Tibial artery (tissue), 4 donors: ENCODE results near the gene NAAA.
"Not testable (repeated sequence)": the region's sequence is repeated elsewhere in the genome, so short reads cannot be mapped to it uniquely, and the experiment has no call there.

Experiments
- DNase-seq, 2 donors: peaks; one replicate each; pipeline ENCODE4 v3.0.0-alpha.2; 2019
- H3K27ac ChIP-seq, 2 donors: fragments of 200-600 bp; sonication (generic) in 1 of 2; 1 replicate in 1 of 2; 2 replicates in 1 of 2; pipeline ENCODE4 v1.5.1; 2018 to 2019; ENCODE audit warnings: mild to moderate bottlenecking in 1 of 2
- H3K27me3 ChIP-seq, 2 donors: fragments of 200-600 bp; sonication (generic) in 1 of 2; one replicate each; pipeline versions ENCODE4 v1.5.1 to v1.6.0; 2016 to 2019
- H3K36me3 ChIP-seq, 3 donors: fragments of 200-600 bp; sonication (generic) in 2 of 3; one replicate each; pipeline ENCODE4 v1.5.1; 2016 to 2019; ENCODE audit warnings: mild to moderate bottlenecking in 2 of 3
- H3K4me1 ChIP-seq, 4 donors: fragments of 200-600 bp; sonication (generic) in 2 of 4; 1 replicate in 3 of 4; 2 replicates in 1 of 4; pipeline ENCODE4 v1.5.1; 2016 to 2019
- H3K4me3 ChIP-seq, 2 donors: fragments of 200-600 bp; sonication (generic) in 1 of 2; 1 replicate in 1 of 2; 2 replicates in 1 of 2; pipeline ENCODE4 v1.5.1; 2018 to 2019; ENCODE audit warnings: mild to moderate bottlenecking in 2 of 2
- H3K9me3 ChIP-seq, 3 donors: fragments of 200-600 bp; sonication (generic) in 1 of 3; one replicate each; pipeline ENCODE4 v1.5.1; 2016 to 2019
- intact Hi-C: fragments of 100-400 bp; cut with DNase I; formaldehyde crosslinking; loops from one replicate; pipeline ENCODE4 v1.15.0; 2023; ENCODE audit warnings: low total_unique reads
- TF ChIP-seq, protein P1 (sequence below), 2 experiments: fragments of 200-600 bp in 1 of 2; fragments of 450-650 bp in 1 of 2; IDR thresholded peaks; one replicate each; pipeline ENCODE4 v1.5.1; 2017 to 2019; ENCODE audit warnings: antibody characterized with exemption in 2 of 2, mild to moderate bottlenecking in 1 of 2, moderate library complexity in 1 of 2

NAAA gene

DNA sequence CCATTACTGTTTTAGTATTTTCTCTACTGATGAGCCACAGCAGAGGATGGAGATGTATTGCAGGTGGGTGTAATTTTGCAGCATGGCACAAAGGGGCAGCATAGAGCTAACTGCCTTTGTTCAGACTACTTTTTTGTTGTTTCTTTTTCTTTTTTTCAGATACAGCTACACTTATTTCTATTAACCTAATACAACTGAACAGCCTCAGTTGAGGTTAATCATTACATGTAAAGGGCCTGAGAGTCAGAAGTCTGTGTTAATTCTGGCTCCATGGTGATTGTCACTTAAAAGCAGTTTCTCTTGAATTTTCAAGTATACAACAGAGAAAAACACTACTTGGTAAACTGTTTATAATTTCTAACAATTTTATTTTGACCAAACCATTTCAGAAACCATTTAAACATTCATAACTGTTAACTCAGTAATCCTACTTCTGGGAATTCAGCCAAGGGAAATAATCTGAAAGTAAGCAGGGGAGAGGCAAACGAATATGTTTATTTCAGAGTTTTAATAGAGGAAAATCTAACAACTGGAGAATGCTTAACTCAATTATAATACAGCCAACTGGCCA lies 24.6 kb downstream of the NAAA start:
- H3K4me1 ChIP-seq: no peaks in the 10 kb centered on the region
- no peak for DNase-seq
- intact Hi-C loops: no loop called here
- H3K27me3 ChIP-seq: no peaks in the 10 kb centered on the region
- H3K27ac ChIP-seq: peak overlapping the region; percentile 19 to 37
- H3K36me3 ChIP-seq: peaks cover 25 to 48% (median 42%) of the 10 kb centered on the region in 3 donors
- H3K4me3 ChIP-seq: no peak overlapping the region
- TF ChIP-seq, protein P1, sequence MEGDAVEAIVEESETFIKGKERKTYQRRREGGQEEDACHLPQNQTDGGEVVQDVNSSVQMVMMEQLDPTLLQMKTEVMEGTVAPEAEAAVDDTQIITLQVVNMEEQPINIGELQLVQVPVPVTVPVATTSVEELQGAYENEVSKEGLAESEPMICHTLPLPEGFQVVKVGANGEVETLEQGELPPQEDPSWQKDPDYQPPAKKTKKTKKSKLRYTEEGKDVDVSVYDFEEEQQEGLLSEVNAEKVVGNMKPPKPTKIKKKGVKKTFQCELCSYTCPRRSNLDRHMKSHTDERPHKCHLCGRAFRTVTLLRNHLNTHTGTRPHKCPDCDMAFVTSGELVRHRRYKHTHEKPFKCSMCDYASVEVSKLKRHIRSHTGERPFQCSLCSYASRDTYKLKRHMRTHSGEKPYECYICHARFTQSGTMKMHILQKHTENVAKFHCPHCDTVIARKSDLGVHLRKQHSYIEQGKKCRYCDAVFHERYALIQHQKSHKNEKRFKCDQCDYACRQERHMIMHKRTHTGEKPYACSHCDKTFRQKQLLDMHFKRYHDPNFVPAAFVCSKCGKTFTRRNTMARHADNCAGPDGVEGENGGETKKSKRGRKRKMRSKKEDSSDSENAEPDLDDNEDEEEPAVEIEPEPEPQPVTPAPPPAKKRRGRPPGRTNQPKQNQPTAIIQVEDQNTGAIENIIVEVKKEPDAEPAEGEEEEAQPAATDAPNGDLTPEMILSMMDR (IDR thresholded peaks at IDR 0.05): peak; percentile 49 to 77
- no peaks in the 10 kb centered on the region for H3K9me3 ChIP-seq

DNA sequence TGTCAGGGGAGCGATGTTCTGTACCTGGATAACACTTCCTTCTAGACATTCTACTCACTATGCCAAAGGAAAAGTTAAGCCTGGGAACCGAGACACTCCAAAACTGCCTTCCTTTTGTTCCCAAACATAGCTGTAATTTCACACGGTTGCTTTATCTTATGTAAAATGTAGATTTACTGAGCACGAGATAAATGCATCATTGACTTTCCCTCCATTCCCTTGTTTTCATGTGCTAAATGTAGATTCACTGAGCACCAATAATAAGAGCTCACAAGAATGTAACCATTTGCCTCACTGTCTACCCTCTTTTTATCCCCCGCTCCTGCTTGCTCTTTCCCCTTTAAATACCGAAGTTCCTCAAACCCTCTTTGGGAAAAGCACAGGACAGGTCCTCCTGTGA lies 27.8 kb downstream of the NAAA start:
- no peak overlapping the region for H3K27ac ChIP-seq
- intact Hi-C loops: no loop called here
- no peaks in the 10 kb centered on the region for H3K4me1 ChIP-seq
- no peaks in the 10 kb centered on the region for H3K27me3 ChIP-seq
- no peak for DNase-seq
- peaks cover 6 to 20% (median 15%) of the 10 kb centered on the region in 3 donors for H3K36me3 ChIP-seq
- TF ChIP-seq, protein P1 (IDR thresholded peaks at IDR 0.05): no peak
- H3K9me3 ChIP-seq: no peaks in the 10 kb centered on the region
- H3K4me3 ChIP-seq: no peak overlapping the region

- H3K4me1 ChIP-seq, DNase-seq, H3K27me3 ChIP-seq, H3K4me3 ChIP-seq, H3K27ac ChIP-seq, intact Hi-C loops, H3K9me3 ChIP-seq: not testable (repeated sequence)
- H3K36me3 ChIP-seq: peaks cover 6 to 14% (median 7%) of the 10 kb centered on the region in 3 donors
These were observed 30.0 kb downstream of the NAAA start for GRCh38 chr4:75910831-75911230.

DNA sequence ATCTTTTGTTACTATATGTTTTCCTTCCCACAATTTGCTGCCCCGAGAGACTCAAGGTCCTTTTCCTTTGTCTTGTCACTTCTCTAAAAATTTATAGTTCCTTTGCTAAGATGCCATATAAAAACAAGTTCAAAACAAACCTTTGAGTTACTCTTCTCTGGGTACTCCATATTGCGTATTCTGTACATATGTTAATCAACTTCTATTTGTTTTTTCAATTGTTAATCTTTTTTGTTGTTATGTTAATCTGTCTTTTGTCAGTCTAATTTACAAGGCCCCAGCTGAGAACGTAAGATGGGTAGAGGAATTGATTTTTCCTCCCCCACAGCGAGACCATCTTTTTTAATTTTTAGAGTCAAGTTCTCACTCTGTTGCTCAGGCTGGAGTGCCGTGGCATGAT lies 31.4 kb downstream of the NAAA start:
- TF ChIP-seq, protein P1 (IDR thresholded peaks at IDR 0.05): no peak
- Histone ChIP-seq H3K27me3 (no peaks in the 10 kb centered on the region), H3K9me3 (no peaks in the 10 kb centered on the region), H3K4me1 (no peaks in the 10 kb centered on the region), H3K27ac (no peak overlapping the region), H3K36me3 (peaks cover 0 to 14% (median 6%) of the 10 kb centered on the region in 3 donors), H3K4me3 (no peak overlapping the region)
- no peak for DNase-seq
- intact Hi-C loops: no loop called here

GRCh38 chr4:75908555-75908954 lies 32.3 kb downstream of the NAAA start:
- no peak for DNase-seq
- H3K27me3 ChIP-seq: no peaks in the 10 kb centered on the region
- intact Hi-C loops: no loop called here
- no peaks in the 10 kb centered on the region for H3K4me1 ChIP-seq
- no peak overlapping the region for H3K27ac ChIP-seq
- peaks cover 0 to 14% (median 6%) of the 10 kb centered on the region in 3 donors for H3K36me3 ChIP-seq
- TF ChIP-seq, protein P1 (IDR thresholded peaks at IDR 0.05): no peak
- H3K4me3 ChIP-seq: no peak overlapping the region
- no peaks in the 10 kb centered on the region for H3K9me3 ChIP-seq

- TF ChIP-seq, protein P1 (IDR thresholded peaks at IDR 0.05): no peak
- Histone ChIP-seq H3K36me3 (peaks cover 0 to 14% (median 6%) of the 10 kb centered on the region in 3 donors), H3K27me3 (no peaks in the 10 kb centered on the region), H3K27ac (no peak overlapping the region), H3K9me3 (no peaks in the 10 kb centered on the region), H3K4me3 (no peak overlapping the region), H3K4me1 (no peaks in the 10 kb centered on the region)
- intact Hi-C loops: no loop called here
- no peak for DNase-seq
These were observed 32.8 kb downstream of the NAAA start for GRCh38 chr4:75907966-75908365.
